ENCODE results near the gene SLC25A52. TPM values are rescaled to one million over a fixed set of nuclear protein-coding genes. Genes with fewer than 3 reads are reported as not detected.
"Not testable (repeated sequence)": the region's sequence is repeated elsewhere in the genome, so short reads cannot be mapped to it uniquely, and the experiment has no call there.

SLC25A52 gene, protein sequence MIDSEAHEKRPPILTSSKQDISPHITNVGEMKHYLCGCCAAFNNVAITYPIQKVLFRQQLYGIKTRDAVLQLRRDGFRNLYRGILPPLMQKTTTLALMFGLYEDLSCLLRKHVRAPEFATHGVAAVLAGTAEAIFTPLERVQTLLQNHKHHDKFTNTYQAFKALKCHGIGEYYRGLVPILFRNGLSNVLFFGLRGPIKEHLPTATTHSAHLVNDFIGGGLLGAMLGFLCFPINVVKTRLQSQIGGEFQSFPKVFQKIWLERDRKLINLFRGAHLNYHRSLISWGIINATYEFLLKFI
- total RNA-seq (2014; rRNA removed; shearing (Covaris generic)) = not detected in 2 replicates

DNA sequence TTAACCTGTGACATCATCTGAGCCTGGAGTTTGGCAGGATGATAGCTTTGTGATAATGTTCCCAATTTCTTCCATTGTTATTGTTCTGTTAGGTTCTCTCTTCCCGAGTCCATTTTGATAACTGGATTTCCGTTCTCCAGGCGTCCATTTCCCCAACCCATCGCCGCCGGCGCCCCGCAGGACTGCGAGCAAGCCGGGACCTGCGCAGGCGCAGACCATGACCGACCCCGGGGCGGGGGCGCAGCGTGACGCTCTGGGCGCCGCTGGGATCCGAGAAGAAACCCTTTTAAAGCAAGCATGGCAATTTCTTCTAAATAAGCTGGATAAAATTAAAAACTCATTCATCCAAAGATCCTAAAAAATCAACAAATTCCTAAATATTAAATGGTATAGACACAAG, at the start of gene SLC25A52:
Gene SLC25A52 (minus strand): TSS at position 186 of the 400 bp plus-strand sequence. CDS start 219 bp downstream, outside the sequence.
- DNase-seq (ENCODE audit: low read depth in 1 of 2, low spot score in 2 of 2) = no peak
- H3K4me3 ChIP-seq = no peak within 1 kb of the TSS
- no peaks in the 10 kb centered on the region for H3K9me3 ChIP-seq (replicated peaks)
- no peak within 1 kb of the TSS for H3K27ac ChIP-seq
- no peaks in the 10 kb centered on the region for H3K36me3 ChIP-seq
- H3K4me1 ChIP-seq (replicated peaks) = no peaks in the 10 kb centered on the region
- H3K27me3 ChIP-seq (replicated peaks) = peaks cover 3% of the 10 kb centered on the region; the same call in 1 of the 2 replicates

DNA sequence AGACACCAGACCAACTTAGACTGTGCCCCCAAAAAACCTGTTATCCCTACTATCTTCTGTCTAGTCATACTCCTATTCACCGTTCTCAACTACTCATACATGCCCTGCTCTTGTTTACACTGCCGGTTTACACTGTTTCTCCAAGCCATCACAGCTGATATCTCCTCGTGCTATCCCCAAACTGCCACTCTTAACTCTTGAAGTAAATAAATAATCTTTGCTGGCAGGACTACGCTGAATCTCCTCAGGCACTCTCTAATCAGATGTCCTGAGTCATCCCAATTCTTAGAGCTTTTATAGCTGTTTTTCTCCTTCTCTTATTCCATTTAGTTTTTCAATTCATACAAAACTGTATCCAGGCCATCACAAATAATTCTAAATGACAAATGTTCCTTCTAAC, 48.4 kb upstream of the SLC25A52 start:
- not testable (repeated sequence) for H3K27ac ChIP-seq; H3K9me3 ChIP-seq (replicated peaks); DNase-seq (ENCODE audit: low read depth in 1 of 2, low spot score in 2 of 2); H3K36me3 ChIP-seq; H3K4me3 ChIP-seq; H3K4me1 ChIP-seq (replicated peaks); H3K27me3 ChIP-seq (replicated peaks)

DNA sequence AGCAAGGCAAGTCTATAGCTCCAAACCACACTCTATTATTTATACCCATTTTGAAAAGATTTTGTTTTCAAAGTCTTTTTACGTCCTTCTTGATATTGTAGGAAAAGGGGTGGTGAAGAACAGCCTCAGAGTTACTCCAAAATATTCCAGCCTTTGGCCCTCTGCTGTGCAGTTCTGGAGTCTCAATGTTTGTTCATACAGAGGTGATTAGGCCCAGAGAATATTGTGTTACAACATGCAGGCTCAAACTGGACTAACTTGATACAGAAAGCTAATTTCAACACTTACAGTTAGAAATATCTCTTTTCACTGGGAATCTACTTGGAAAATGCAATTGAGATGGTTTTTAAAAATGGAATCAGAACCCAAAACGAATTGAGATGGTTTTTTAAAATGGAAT, 40.4 kb upstream of the SLC25A52 start:
- Histone ChIP-seq H3K4me3 (no peak overlapping the region), H3K4me1 (replicated peaks) (no peaks in the 10 kb centered on the region), H3K27ac (no peak overlapping the region), H3K27me3 (replicated peaks) (no peaks in the 10 kb centered on the region), H3K36me3 (no peaks in the 10 kb centered on the region), H3K9me3 (replicated peaks) (no peaks in the 10 kb centered on the region)
- no peak for DNase-seq (ENCODE audit: low read depth in 1 of 2, low spot score in 2 of 2)

DNA sequence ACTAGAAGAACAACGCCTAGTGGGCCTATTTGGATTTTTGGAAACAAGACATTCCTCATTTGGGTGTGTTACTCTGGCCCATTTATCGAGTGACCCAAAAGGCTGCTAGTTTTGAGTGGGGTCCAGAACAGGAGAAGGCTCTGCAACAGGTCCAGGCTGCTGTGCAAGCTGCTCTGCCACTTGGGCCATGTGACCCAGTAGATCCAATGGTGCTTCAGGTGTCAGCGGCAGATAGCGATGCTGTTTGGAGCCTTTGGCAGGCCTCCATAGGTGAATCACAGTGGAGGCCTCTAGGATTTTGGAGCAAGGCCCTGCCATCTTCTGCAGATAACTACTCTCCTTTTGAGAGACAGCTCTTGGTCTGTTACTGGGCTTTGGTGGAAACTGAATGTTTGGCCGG, 38.6 kb upstream of the SLC25A52 start:
- not testable (repeated sequence) for H3K4me1 ChIP-seq (replicated peaks); H3K4me3 ChIP-seq; H3K9me3 ChIP-seq (replicated peaks); DNase-seq (ENCODE audit: low read depth in 1 of 2, low spot score in 2 of 2); H3K36me3 ChIP-seq; H3K27me3 ChIP-seq (replicated peaks); H3K27ac ChIP-seq

DNA sequence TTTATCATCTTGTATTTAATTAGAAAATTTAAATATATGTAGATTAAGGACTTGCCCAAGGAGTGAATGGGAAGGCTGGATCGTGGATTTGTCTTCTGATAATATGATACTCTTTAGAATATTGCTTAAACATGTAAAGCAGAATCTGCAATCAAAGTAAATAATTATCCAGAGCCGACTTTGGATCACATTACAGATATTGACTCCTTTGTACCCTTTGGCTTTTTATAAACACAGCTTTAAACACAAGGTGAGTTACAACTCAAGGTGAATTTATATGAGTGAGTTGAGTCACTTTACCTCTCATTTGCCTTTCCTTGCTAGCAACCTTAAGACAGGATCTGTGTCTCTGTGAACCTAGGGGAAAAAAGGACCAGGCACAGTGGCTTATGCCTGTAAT, 37.7 kb upstream of the SLC25A52 start:
- no peaks in the 10 kb centered on the region for H3K9me3 ChIP-seq (replicated peaks)
- no peaks in the 10 kb centered on the region for H3K27me3 ChIP-seq (replicated peaks)
- no peaks in the 10 kb centered on the region for H3K4me1 ChIP-seq (replicated peaks)
- no peak overlapping the region for H3K27ac ChIP-seq
- no peaks in the 10 kb centered on the region for H3K36me3 ChIP-seq
- no peak overlapping the region for H3K4me3 ChIP-seq
- no peak for DNase-seq (ENCODE audit: low read depth in 1 of 2, low spot score in 2 of 2)

DNA sequence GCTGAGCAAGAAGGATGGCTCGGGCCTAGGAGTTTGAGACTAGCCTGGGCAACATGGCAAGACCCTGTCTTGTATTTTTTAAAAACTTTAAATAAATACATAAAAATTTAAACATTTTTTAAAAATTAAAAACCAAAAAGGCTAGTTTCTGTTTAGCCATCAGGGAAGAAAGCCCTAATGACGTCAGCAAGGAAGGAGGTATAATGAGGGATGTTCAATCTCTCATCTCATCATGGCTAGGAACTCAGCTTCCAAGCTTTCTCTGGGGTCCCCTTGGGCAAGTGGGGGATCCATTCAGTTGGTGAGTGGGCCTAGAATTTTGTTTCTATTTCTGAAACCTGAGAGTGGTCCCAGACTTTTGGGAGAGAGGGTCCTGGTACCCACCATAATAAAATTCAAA, 35.1 kb upstream of the SLC25A52 start:
- no peak overlapping the region for H3K4me3 ChIP-seq
- H3K36me3 ChIP-seq = no peaks in the 10 kb centered on the region
- no peaks in the 10 kb centered on the region for H3K27me3 ChIP-seq (replicated peaks)
- H3K4me1 ChIP-seq (replicated peaks) = no peaks in the 10 kb centered on the region
- no peak for DNase-seq (ENCODE audit: low read depth in 1 of 2, low spot score in 2 of 2)
- no peak overlapping the region for H3K27ac ChIP-seq
- no peaks in the 10 kb centered on the region for H3K9me3 ChIP-seq (replicated peaks)

DNA sequence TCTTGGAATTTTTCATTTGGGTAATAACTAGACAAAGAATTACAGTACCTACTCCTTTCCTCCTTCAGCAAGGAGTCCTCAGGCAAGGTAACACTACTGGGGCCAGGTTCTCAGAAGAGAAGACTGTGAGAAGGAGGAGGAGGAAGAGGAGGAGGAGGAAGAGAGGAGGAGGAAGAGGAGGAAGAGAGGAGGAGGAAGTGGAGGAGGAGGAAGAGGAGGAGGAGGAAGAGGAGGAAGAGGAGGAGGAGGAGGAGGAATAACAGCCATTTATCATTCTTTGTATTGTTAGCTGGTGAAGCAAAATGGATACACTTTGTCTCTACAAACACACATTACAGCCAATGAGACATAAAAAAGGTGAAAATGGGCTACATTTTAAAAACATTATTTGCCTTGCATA, 32.9 kb upstream of the SLC25A52 start:
- DNase-seq (ENCODE audit: low read depth in 1 of 2, low spot score in 2 of 2) = no peak
- no peaks in the 10 kb centered on the region for H3K4me1 ChIP-seq (replicated peaks)
- no peaks in the 10 kb centered on the region for H3K27me3 ChIP-seq (replicated peaks)
- H3K4me3 ChIP-seq = no peak overlapping the region
- no peaks in the 10 kb centered on the region for H3K36me3 ChIP-seq
- no peak overlapping the region for H3K27ac ChIP-seq
- no peaks in the 10 kb centered on the region for H3K9me3 ChIP-seq (replicated peaks)

DNA sequence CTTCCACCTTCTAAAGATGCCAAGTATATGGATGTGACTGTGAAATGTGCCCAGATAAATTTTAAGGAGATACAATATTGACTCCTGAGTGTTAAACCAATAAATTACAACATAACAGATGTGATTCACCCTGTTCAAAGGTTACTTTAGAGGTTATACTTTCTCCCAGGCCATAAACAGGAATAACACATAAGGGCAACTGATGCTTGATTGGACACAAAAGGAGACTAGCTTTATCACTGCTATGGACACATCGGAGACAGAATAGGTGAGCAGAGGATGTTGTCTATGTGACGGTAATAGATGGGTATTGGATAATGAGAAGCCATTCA, 31.9 kb upstream of the SLC25A52 start:
- DNase-seq (ENCODE audit: low read depth in 1 of 2, low spot score in 2 of 2) = no peak
- Histone ChIP-seq H3K27ac (no peak overlapping the region), H3K9me3 (replicated peaks) (no peaks in the 10 kb centered on the region), H3K4me3 (no peak overlapping the region), H3K27me3 (replicated peaks) (no peaks in the 10 kb centered on the region), H3K36me3 (no peaks in the 10 kb centered on the region), H3K4me1 (replicated peaks) (no peaks in the 10 kb centered on the region)

DNA sequence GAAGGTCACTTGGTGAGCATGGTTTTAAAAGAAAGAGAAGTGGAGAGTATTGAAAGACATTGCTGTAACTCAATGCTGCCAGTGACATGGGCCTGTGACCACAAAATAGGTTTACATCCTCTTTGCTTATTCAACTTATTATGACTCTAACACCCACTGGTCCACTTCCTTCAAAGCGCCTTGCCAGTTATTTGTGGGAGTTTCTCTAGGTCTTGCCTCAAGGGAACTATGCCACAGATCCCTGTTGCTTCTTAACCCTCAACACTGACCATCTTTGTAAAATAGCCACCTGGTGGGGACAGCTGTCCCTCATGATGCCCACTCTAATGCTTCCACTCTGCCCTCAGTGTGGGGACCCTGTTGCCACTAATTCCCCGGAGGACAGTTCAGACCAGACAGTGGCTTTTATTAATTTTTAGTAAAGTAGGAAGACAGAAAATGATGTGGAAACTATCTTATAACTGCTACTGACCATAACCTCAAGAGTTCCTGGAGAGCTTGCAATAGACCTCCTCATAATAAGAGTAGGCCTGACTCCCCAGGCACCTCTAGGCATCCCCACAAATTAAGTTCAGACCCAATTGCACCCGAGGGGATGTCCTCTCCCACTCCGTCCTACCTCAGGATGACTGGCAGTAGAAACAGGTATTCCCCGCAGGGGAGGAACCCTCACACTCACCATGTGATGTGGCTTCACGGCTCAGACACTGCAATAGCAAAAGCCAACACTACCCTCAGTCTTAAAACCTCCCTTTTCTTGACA, 31.3 kb upstream of the SLC25A52 start:
- DNase-seq (ENCODE audit: low read depth in 1 of 2, low spot score in 2 of 2) = no peak
- no peak overlapping the region for H3K4me3 ChIP-seq
- no peaks in the 10 kb centered on the region for H3K9me3 ChIP-seq (replicated peaks)
- no peaks in the 10 kb centered on the region for H3K4me1 ChIP-seq (replicated peaks)
- H3K27ac ChIP-seq = no peak overlapping the region
- H3K27me3 ChIP-seq (replicated peaks) = no peaks in the 10 kb centered on the region
- H3K36me3 ChIP-seq = no peaks in the 10 kb centered on the region

DNA sequence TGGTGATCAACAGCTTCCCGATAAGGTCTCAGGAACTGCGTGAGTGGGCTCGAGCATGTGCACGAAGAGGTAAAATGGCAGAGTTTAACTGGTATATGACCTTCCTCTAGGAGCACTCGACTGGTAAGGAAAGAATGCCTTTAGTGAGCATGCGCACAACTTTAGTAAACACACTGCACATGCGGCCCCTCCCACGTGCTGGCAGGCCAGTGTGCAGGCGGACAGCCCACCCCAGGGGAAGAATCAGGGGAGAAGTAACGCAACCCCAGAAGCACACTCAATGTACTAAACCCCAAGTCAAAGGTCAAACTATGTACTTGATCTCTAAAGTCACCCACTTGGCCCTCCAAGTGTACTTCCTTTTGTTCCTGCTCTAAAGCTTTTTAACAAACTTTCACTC, 28.7 kb upstream of the SLC25A52 start:
- Histone ChIP-seq H3K4me3 (no peak overlapping the region), H3K4me1 (replicated peaks) (no peaks in the 10 kb centered on the region), H3K27ac (no peak overlapping the region), H3K27me3 (replicated peaks) (no peaks in the 10 kb centered on the region), H3K36me3 (no peaks in the 10 kb centered on the region), H3K9me3 (replicated peaks) (no peaks in the 10 kb centered on the region)
- no peak for DNase-seq (ENCODE audit: low read depth in 1 of 2, low spot score in 2 of 2)

DNA sequence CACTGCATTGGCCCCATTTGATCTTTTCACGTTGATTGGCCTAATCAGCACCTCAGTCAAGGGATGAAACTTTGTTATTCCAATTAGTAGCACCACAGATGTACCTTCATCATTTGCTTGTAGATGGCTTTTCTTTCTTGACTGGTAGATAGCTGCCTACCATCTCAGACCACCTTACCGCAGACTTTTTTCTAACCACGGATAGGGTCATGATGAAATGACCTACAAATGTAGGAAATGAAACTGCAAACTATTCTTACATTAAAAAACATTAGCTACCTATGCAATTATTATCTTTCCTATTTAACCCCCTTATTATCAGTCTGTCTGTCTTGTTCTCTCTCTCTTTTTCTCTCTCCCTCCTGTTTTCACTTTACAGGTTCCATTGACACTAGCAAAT, 22.4 kb upstream of the SLC25A52 start:
- Histone ChIP-seq H3K9me3 (replicated peaks) (no peaks in the 10 kb centered on the region; the same call in 1 of the 2 replicates), H3K27me3 (replicated peaks) (no peaks in the 10 kb centered on the region)

DNA sequence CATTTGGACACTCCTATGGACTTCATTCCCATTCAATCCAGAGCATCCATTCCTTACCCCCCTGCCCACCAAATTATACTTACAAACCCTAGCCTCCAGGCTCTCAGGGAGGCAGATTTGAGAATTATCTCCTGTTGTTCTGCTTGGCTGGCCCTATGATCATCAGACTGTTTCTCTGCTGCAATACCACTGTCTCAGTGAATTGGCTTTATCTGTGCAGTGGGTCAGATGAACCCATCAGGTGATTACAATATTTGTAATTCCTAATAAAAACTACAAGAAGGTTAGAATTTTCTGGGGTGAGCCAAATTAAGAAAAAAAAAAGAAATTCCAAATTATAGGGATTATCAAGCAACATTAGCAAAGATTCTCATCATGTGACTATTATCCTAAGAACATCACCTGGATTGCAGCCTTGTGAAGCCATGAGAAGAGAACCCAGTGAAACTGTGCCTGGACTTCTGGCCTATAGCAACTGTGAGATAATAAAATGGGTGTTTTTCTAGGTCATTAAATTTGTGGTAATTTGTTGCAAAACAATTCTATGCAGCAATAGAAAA, 17.8 kb upstream of the SLC25A52 start:
- DNase-seq (ENCODE audit: low read depth in 1 of 2, low spot score in 2 of 2) = no peak
- H3K4me1 ChIP-seq (replicated peaks) = no peaks in the 10 kb centered on the region
- H3K9me3 ChIP-seq (replicated peaks) = peaks cover 3% of the 10 kb centered on the region; the same call in 1 of the 2 replicates
- no peak overlapping the region for H3K27ac ChIP-seq
- H3K4me3 ChIP-seq = no peak overlapping the region
- H3K36me3 ChIP-seq = no peaks in the 10 kb centered on the region
- no peaks in the 10 kb centered on the region for H3K27me3 ChIP-seq (replicated peaks)

More for the DNA sequence above, 22.4 kb upstream of the SLC25A52 start:
- no peak for DNase-seq (ENCODE audit: low read depth in 1 of 2, low spot score in 2 of 2)
- Histone ChIP-seq H3K27ac (no peak overlapping the region), H3K4me3 (no peak overlapping the region), H3K36me3 (no peaks in the 10 kb centered on the region), H3K4me1 (replicated peaks) (no peaks in the 10 kb centered on the region)

DNA sequence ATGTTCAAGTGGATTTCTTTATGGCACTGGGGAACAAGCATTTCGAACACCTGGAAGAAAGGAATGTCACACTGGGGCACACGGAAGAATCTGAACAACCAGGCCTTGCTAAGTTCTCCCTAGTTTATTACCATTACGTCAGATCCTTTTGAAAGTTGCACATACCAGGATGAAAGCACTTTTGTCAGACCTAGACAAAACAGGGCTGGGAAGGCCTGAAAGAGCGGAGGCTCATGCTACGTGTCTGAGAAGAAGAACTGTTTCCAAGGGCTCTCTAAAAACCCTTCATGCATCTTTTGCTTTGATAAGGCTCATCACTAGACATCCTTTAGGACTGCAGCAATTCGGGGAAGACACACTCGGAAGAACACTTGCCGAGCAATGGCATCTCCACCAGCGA, 15.4 kb upstream of the SLC25A52 start:
- no peaks in the 10 kb centered on the region for H3K36me3 ChIP-seq
- no peak for DNase-seq (ENCODE audit: low read depth in 1 of 2, low spot score in 2 of 2)
- H3K27me3 ChIP-seq (replicated peaks) = no peaks in the 10 kb centered on the region

DNA sequence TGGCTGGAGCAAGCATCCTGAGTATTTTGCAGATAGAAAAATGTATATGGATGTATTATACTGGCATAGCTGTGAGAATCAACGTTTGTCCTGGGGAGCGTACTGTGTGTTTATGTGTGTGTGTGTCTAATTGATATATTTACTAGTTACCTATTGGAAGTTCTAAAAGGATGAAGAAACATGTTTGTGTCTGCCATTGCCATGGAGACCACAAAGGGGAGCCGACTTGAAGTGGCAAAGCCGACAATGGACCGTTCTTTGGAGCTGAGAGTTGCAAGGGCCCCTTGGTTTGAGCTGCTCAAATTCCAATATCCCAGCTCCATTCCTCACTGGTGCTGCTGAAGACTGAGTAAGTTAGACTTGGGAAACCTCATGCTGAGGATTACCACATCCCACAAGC, 14.3 kb upstream of the SLC25A52 start:
- no peaks in the 10 kb centered on the region for H3K4me1 ChIP-seq (replicated peaks)
- no peak overlapping the region for H3K4me3 ChIP-seq
- peaks cover 3% of the 10 kb centered on the region; the same call in 1 of the 2 replicates for H3K9me3 ChIP-seq (replicated peaks)
- H3K36me3 ChIP-seq = no peaks in the 10 kb centered on the region
- no peak for DNase-seq (ENCODE audit: low read depth in 1 of 2, low spot score in 2 of 2)
- H3K27me3 ChIP-seq (replicated peaks) = no peaks in the 10 kb centered on the region
- no peak overlapping the region for H3K27ac ChIP-seq

More for the DNA sequence above, 15.4 kb upstream of the SLC25A52 start:
- peaks cover 3% of the 10 kb centered on the region; the same call in 1 of the 2 replicates for H3K9me3 ChIP-seq (replicated peaks)
- H3K27ac ChIP-seq = no peak overlapping the region
- no peaks in the 10 kb centered on the region for H3K4me1 ChIP-seq (replicated peaks)
- H3K4me3 ChIP-seq = no peak overlapping the region

Data from SJSA1 (cell line).